CD14-positive monocyte (primary cell): ENCODE results near the gene CD247. TPM values are rescaled to one million over a fixed set of nuclear protein-coding genes. Genes with fewer than 3 reads are reported as not detected.
A peak's percentile ranks its signal among the peaks of the same experiment; 100 is the strongest.

Source experiments
- DNase-seq, 3 donors: peaks; one replicate each; pipeline ENCODE4 v3.0.0-alpha.2; 2011 to 2022
- H2AFZ ChIP-seq: 2 replicates; pipeline ENCODE4 v1.6.0; 2012; ENCODE audit warnings: mild to moderate bottlenecking, low read depth, low read length, inconsistent platforms; ENCODE audit not compliant: insufficient read depth, poor library complexity, severe bottlenecking
- H3K27ac ChIP-seq, 2 donors: 1 replicate in 1 of 2; 2 replicates in 1 of 2; pipeline ENCODE4 v1.5.1; 2012 to 2013; ENCODE audit warnings: low read length in 2 of 2, control low read depth in 1 of 2, inconsistent platforms in 1 of 2, low read depth in 1 of 2, mild to moderate bottlenecking in 1 of 2
- H3K27me3 ChIP-seq, 2 donors: one replicate each; pipeline versions ENCODE4 v1.6.0 to v1.6.1; 2011 to 2013; ENCODE audit warnings: low read length in 2 of 2; ENCODE audit not compliant: control insufficient read depth in 2 of 2, insufficient read depth in 2 of 2
- H3K36me3 ChIP-seq, 2 donors: replicated peaks in 1 of 2; 1 replicate in 1 of 2; 2 replicates in 1 of 2; pipeline versions ENCODE4 v1.5.1 to v1.6.1; 2012 to 2013; ENCODE audit warnings: low read length in 2 of 2, control low read depth in 1 of 2, inconsistent platforms in 1 of 2, mild to moderate bottlenecking in 1 of 2; ENCODE audit not compliant: insufficient read depth in 2 of 2, control insufficient read depth in 1 of 2
- H3K4me1 ChIP-seq, 2 donors: 1 replicate in 1 of 2; 2 replicates in 1 of 2; pipeline versions ENCODE4 v1.5.1 to v1.6.1; 2012 to 2013; ENCODE audit warnings: low read length in 2 of 2, control low read depth in 1 of 2, inconsistent platforms in 1 of 2, mild to moderate bottlenecking in 1 of 2, moderate library complexity in 1 of 2; ENCODE audit not compliant: insufficient read depth in 2 of 2, control insufficient read depth in 1 of 2
- H3K4me2 ChIP-seq: replicated peaks from 2 replicates; pipeline ENCODE3; 2012; ENCODE audit warnings: low read length, moderate library complexity, mild to moderate bottlenecking; ENCODE audit not compliant: poor library complexity, severe bottlenecking; ENCODE audit errors: extremely low read depth
- H3K4me3 ChIP-seq, 3 experiments: fragments of 200-600 bp in 1 of 3; sonication (generic) in 1 of 3; replicated peaks in 1 of 3; 1 replicate in 2 of 3; 2 replicates in 1 of 3; pipeline ENCODE4 v1.5.1; 2011 to 2013; ENCODE audit warnings: low read length in 3 of 3, mild to moderate bottlenecking in 3 of 3, control low read depth in 2 of 3, low read depth in 2 of 3, inconsistent platforms in 1 of 3, moderate library complexity in 1 of 3
- H3K79me2 ChIP-seq: 2 replicates; pipeline ENCODE4 v1.6.0; 2012; ENCODE audit warnings: mild to moderate bottlenecking, control low read depth, inconsistent platforms, low read length, moderate library complexity; ENCODE audit not compliant: insufficient read depth
- H3K9ac ChIP-seq: 2 replicates; pipeline ENCODE4 v1.6.0; 2017; ENCODE audit warnings: low read length, mild to moderate bottlenecking; ENCODE audit not compliant: insufficient read depth, poor library complexity, severe bottlenecking
- H3K9me3 ChIP-seq, 2 donors: replicated peaks in 1 of 2; 1 replicate in 1 of 2; 2 replicates in 1 of 2; pipeline versions ENCODE4 v1.5.1 to v1.6.1; 2012 to 2013; ENCODE audit warnings: low read length in 2 of 2, control low read depth in 1 of 2; ENCODE audit not compliant: control insufficient read depth in 1 of 2, insufficient read depth in 1 of 2
- H4K20me1 ChIP-seq: 2 replicates; pipeline ENCODE4 v1.6.0; 2012; ENCODE audit warnings: mild to moderate bottlenecking, low read length, control low read depth, moderate library complexity; ENCODE audit not compliant: insufficient read depth
- H3K27ac Mint-ChIP-seq, 7 donors: one replicate each; pipeline ENCODE4 v1.8.0; 2020; ENCODE audit warnings: mild to moderate bottlenecking in 7 of 7, mixed read lengths in 7 of 7, moderate library complexity in 6 of 7, inconsistent platforms in 2 of 7
- H3K27me3 Mint-ChIP-seq, 3 donors: one replicate each; pipeline ENCODE4 v1.8.0; 2021 to 2022; ENCODE audit warnings: low read depth in 3 of 3, mild to moderate bottlenecking in 3 of 3, mixed read lengths in 3 of 3, moderate library complexity in 3 of 3, inconsistent platforms in 1 of 3
- H3K36me3 Mint-ChIP-seq, 2 donors: one replicate each; pipeline ENCODE4 v1.8.0; 2020; ENCODE audit warnings: mixed read lengths in 2 of 2, inconsistent platforms in 1 of 2, mild to moderate bottlenecking in 1 of 2
- H3K4me1 Mint-ChIP-seq: one replicate; pipeline ENCODE4 v1.8.0; 2020; ENCODE audit warnings: mild to moderate bottlenecking, mixed read lengths
- H3K4me3 Mint-ChIP-seq, 2 donors: one replicate each; pipeline ENCODE4 v1.8.0; 2020; ENCODE audit warnings: mild to moderate bottlenecking in 2 of 2, mixed read lengths in 2 of 2, moderate library complexity in 1 of 2
- H3K9me3 Mint-ChIP-seq, 7 donors: one replicate each; pipeline ENCODE4 v1.8.0; 2020 to 2022; ENCODE audit warnings: mixed read lengths in 7 of 7, mild to moderate bottlenecking in 6 of 7, moderate library complexity in 6 of 7, inconsistent platforms in 2 of 7
- WGBS: methylation state at CpG from one replicate; pipeline ENCODE4 v1.1.5; 2013; ENCODE audit warnings: missing lambda C conversion rate; ENCODE audit not compliant: insufficient coverage; 5-methylcytosine and 5-hydroxymethylcytosine counted together
- intact Hi-C, 2 donors: fragments of 100-400 bp; cut with micrococcal nuclease; formaldehyde crosslinking; loops; one replicate each; pipeline versions ENCODE4 v1.15.0 to v1.15.1; 2023
- polyA plus RNA-seq, 3 donors: library from polyadenylated mRNA; depleted of rRNA in 1 of 3; unstranded in 2 of 3; stranded (reverse) in 1 of 3; fragments of 300-500 nt in 2 of 3; fragments of >200 nt in 1 of 3; fragmentation: Illumina TruSeq in 2 of 3; gene quantifications; 1 replicate in 2 of 3; 2 replicates in 1 of 3; pipeline ENCODE4 v1.2.3, GENCODE V29; 2012 to 2021
- TF ChIP-seq, protein P1 (sequence below): fragments of 200-600 bp; IDR thresholded peaks from one replicate; pipeline ENCODE4 v1.8.0; 2022; ENCODE audit warnings: antibody characterized with exemption, mild to moderate bottlenecking

CD247 gene
- polyA plus RNA-seq, 3 donors, result 0.29 to 1.8 (median 1.6) TPM

GRCh38 chr1:167450843-167451242 is 67.5 kb downstream of the CD247 start:
- Histone ChIP-seq H3K9me3 (no peaks in the 10 kb centered on the region), H3K4me3 (no peak overlapping the region), H3K9ac (no peak overlapping the region), H3K4me2 (no peak overlapping the region), H3K79me2 (no peaks in the 10 kb centered on the region), H4K20me1 (no peaks in the 10 kb centered on the region), H2AFZ (no peak overlapping the region), H3K36me3 (no peaks in the 10 kb centered on the region), H3K27me3 (peaks cover 0 to 5% of the 10 kb centered on the region in 2 donors), H3K27ac (no peak overlapping the region), H3K4me1 (peaks cover 22 to 28% of the 10 kb centered on the region in 2 donors)
- H3K27me3 Mint-ChIP-seq, result peaks cover 3 to 10% (median 9%) of the 10 kb centered on the region in 3 donors
- no peaks in the 10 kb centered on the region for H3K9me3 Mint-ChIP-seq
- peak overlapping the region in 1 of 7 donors; percentile 64 for H3K27ac Mint-ChIP-seq
- H3K36me3 Mint-ChIP-seq, result no peaks in the 10 kb centered on the region
- WGBS, result 92% methylated on average over 3 of the region's 5 CpGs
- H3K4me1 Mint-ChIP-seq, result peaks cover 25% of the 10 kb centered on the region
- DNase-seq, result no peak
- intact Hi-C loops, result loop anchor here in 1 of 2 donors (10.0 kb wide), 1 partner anchor 84 kb away; no protein-coding TSS in a partner anchor
- TF ChIP-seq, protein P1, sequence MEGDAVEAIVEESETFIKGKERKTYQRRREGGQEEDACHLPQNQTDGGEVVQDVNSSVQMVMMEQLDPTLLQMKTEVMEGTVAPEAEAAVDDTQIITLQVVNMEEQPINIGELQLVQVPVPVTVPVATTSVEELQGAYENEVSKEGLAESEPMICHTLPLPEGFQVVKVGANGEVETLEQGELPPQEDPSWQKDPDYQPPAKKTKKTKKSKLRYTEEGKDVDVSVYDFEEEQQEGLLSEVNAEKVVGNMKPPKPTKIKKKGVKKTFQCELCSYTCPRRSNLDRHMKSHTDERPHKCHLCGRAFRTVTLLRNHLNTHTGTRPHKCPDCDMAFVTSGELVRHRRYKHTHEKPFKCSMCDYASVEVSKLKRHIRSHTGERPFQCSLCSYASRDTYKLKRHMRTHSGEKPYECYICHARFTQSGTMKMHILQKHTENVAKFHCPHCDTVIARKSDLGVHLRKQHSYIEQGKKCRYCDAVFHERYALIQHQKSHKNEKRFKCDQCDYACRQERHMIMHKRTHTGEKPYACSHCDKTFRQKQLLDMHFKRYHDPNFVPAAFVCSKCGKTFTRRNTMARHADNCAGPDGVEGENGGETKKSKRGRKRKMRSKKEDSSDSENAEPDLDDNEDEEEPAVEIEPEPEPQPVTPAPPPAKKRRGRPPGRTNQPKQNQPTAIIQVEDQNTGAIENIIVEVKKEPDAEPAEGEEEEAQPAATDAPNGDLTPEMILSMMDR, result no peak
- no peak overlapping the region for H3K4me3 Mint-ChIP-seq

DNA sequence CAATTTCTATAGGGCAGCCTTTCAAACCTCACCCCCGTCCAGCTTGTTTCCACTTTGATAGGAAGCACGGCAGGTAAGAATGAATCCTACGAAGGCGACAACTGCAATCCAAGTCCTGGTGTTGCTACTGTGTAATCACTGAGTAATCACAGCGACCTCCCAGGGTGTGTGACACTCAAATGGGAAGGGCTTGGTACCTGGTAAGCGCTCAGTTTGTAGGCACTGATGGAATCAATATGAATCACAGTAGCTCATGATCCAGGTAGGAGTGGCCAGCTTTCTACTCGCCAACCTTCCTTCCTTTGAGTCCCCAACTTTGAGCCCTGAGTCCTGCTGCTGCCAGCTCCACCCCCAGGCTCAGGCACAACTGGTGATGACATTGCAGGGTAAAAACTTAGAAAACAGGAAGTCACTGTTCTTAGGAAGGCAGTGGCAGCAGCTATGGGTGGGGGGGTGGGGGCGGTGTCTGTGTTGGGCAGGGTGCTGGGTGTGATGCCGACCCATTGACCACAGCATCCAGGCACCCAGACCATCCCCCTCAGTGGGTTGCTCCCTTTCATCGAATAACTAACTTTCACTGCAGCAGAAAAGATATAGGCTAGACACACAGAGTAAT is 70.7 kb downstream of the CD247 start:
- Histone ChIP-seq H3K9ac (peak overlapping the region; percentile 48), H3K4me1 (peaks cover 17 to 22% of the 10 kb centered on the region in 2 donors), H3K4me2 (peak overlapping the region; percentile 77), H4K20me1 (no peaks in the 10 kb centered on the region), H3K36me3 (no peaks in the 10 kb centered on the region), H3K4me3 (peak overlapping the region; percentile 26 to 69 (median 38)), H3K9me3 (no peaks in the 10 kb centered on the region), H3K79me2 (no peaks in the 10 kb centered on the region), H2AFZ (peak overlapping the region; percentile 87), H3K27me3 (no peaks in the 10 kb centered on the region), H3K27ac (peak overlapping the region; percentile 34 to 85)
- Mint-ChIP-seq H3K36me3 (no peaks in the 10 kb centered on the region), H3K4me1 (peaks cover 23% of the 10 kb centered on the region), H3K27me3 (peaks cover 2 to 5% (median 3%) of the 10 kb centered on the region in 3 donors), H3K27ac (peak overlapping the region; percentile 86 to 97 (median 94)), H3K9me3 (peaks cover 0 to 2% (median 0%) of the 10 kb centered on the region in 7 donors), H3K4me3 (peak overlapping the region; percentile 73 to 83)
- TF ChIP-seq, protein P1, result no peak
- intact Hi-C loops, result loop anchor here (10.0 kb wide), 2 partner anchors 87 to 383 kb away; no protein-coding TSS in a partner anchor
- 0% methylated on average over 5 of the region's 10 CpGs for WGBS
- DNase-seq, result peak; percentile 71 to 82 (median 78)
